ENCODE measurements around the gene C6orf52.
"Not testable (repeated sequence)": the region's sequence is repeated elsewhere in the genome, so short reads cannot be mapped to it uniquely, and the experiment has no call there.

C6orf52 gene

DNA sequence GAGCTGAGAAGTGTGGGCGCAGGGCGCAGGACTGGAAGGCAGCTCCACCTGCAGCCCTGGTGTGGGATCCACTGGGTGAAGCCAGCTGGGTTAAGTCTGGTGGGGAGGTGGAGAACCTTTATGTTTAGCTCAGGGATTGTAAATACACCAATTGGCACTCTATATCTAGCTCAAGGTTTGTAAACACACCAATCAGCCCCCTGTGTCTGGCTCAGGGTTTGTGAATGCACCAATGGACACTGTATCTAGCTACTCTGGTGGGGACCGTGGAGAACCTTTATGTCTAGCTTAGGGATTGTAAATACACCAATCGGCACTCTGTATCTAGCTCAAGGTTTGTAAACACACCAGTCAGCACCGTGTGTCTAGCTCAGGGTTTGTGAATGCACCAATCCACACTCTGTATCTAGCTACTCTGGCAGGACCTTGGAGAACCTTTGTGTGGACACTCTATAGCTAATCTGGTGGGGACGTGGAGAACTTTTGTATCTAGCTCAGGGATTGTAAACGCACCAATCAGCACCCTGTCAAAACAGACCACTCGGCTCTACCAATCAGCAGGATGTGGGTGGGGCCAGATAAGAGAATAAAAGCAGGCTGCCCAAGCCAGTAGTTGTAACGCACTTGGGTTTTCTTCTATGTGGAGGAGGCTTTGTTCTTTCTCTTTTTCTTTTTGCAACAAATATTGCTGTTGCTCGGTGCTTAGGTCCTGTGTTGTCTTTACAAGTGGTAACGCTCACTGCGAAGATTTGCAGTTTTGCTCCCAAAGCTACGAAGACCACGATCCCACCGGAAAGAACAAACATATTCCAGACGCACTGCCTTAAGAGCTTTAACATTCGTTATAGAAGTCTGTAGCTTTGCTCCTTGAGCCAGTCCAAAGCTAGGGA, 26.8 kb upstream of the C6orf52 start:
- H3K36me3 ChIP-seq (ENCODE audit: control insufficient read depth in 1 of 2, insufficient read depth in 2 of 2, low read depth in 1 of 2, low read length in 2 of 2) = peaks cover 19 to 21% of the 10 kb centered on the region in 2 experiments
- H2BK15ac ChIP-seq (ENCODE audit: low read depth, poor library complexity, severe bottlenecking); H3K14ac ChIP-seq (ENCODE audit: low read length in 2 of 2); H3K27ac ChIP-seq (ENCODE audit: low read length, poor library complexity, severe bottlenecking); H4K91ac ChIP-seq (ENCODE audit: low read length); H2BK120ac ChIP-seq (ENCODE audit: low read depth, low read length); H3K4me1 ChIP-seq (ENCODE audit: control insufficient read depth, insufficient read depth, low read depth, low read length); H4K8ac ChIP-seq (ENCODE audit: low read length); H3K4me2 ChIP-seq (ENCODE audit: low read length, poor library complexity, severe bottlenecking); H3K4ac ChIP-seq (ENCODE audit: low read depth in 1 of 2, low read length in 2 of 2); H2BK12ac ChIP-seq (ENCODE audit: low read length in 2 of 2); H2BK5ac ChIP-seq (ENCODE audit: low read depth, low read length, poor library complexity, severe bottlenecking); H3K23ac ChIP-seq (ENCODE audit: low read length in 2 of 2); H2AK5ac ChIP-seq (ENCODE audit: low read length, severe bottlenecking); H2AFZ ChIP-seq (ENCODE audit: low read depth, low read length); DNase-seq; H3K18ac ChIP-seq (ENCODE audit: low read depth in 1 of 2, low read length in 2 of 2); H3K27me3 ChIP-seq (ENCODE audit: control insufficient read depth in 1 of 2, insufficient read depth in 1 of 2, low read length in 2 of 2): not testable (repeated sequence)
- WGBS = 93% methylated on average over 17 of the region's 17 CpGs
- peak overlapping the region; percentile 84 for H3K9ac ChIP-seq (ENCODE audit: low read length)
- H3K9me3 ChIP-seq (ENCODE audit: control insufficient read depth, low read length) = peaks cover 12% of the 10 kb centered on the region
- H3K4me3 ChIP-seq (ENCODE audit: insufficient read depth in 1 of 2, low read depth in 1 of 2, low read length in 2 of 2) = peak overlapping the region in 1 of 2 experiments; percentile 98
- peaks cover 25% of the 10 kb centered on the region for H3K79me1 ChIP-seq (replicated peaks; ENCODE audit: low read length, poor library complexity, severe bottlenecking)

DNA sequence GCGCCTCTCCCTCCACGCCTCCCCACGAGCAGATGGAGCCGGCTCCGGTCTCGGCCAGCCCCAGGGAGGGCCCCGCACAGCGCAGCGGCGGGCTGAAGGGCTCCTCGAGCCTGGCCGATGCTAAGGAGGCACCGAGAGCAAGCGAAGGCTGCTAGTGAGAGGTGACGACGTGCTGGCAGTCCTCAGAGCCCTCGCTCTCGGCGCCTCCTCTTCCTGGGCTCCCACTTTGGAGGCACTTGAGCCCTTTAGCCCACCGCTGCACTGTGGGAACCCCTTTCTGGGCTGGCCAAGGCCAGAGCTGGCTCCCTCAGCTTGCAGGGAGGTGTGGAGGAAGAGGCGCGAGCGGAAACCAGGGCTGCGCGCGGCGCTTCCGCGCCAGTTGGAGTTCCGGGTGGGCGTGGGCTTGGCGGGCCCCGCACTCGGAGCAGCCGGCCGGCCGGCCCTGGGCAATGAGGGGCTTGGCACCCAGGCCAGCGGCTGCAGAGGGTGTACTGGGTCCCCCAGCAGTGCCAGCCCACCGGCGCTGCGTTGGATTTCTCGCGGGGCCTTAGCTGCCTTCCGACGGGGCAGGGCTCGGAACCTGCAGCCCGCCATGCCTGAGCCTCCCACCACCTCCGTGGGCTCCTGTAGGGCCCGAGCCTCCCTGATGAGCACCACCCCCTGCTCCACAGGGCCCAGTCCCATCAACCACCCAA, 26.0 kb upstream of the C6orf52 start:
- H3K36me3 ChIP-seq (ENCODE audit: control insufficient read depth in 1 of 2, insufficient read depth in 2 of 2, low read depth in 1 of 2, low read length in 2 of 2) = peaks cover 11 to 15% of the 10 kb centered on the region in 2 experiments
- H3K4me2 ChIP-seq (ENCODE audit: low read length, poor library complexity, severe bottlenecking) = no peak overlapping the region
- H3K18ac ChIP-seq (ENCODE audit: low read depth in 1 of 2, low read length in 2 of 2) = peak overlapping the region in 1 of 2 experiments; percentile 11
- 97% methylated on average over 46 of the region's 49 CpGs for WGBS
- no peak overlapping the region for H3K23ac ChIP-seq (ENCODE audit: low read length in 2 of 2)
- no peak overlapping the region for H2AK5ac ChIP-seq (ENCODE audit: low read length, severe bottlenecking)
- no peaks in the 10 kb centered on the region for H3K27me3 ChIP-seq (ENCODE audit: control insufficient read depth in 1 of 2, insufficient read depth in 1 of 2, low read length in 2 of 2)
- no peak overlapping the region for H3K27ac ChIP-seq (ENCODE audit: low read length, poor library complexity, severe bottlenecking)
- H2BK15ac ChIP-seq (ENCODE audit: low read depth, poor library complexity, severe bottlenecking) = peak overlapping the region; percentile 94
- H3K4me1 ChIP-seq (ENCODE audit: control insufficient read depth, insufficient read depth, low read depth, low read length) = peaks cover 3% of the 10 kb centered on the region
- no peak overlapping the region for H3K4ac ChIP-seq (ENCODE audit: low read depth in 1 of 2, low read length in 2 of 2)
- H3K9me3 ChIP-seq (ENCODE audit: control insufficient read depth, low read length) = peaks cover 12% of the 10 kb centered on the region
- no peak for DNase-seq
- H2BK12ac ChIP-seq (ENCODE audit: low read length in 2 of 2) = peak overlapping the region in 1 of 2 experiments; percentile 83
- H2BK5ac ChIP-seq (ENCODE audit: low read depth, low read length, poor library complexity, severe bottlenecking) = no peak overlapping the region
- peaks cover 19% of the 10 kb centered on the region for H3K79me1 ChIP-seq (replicated peaks; ENCODE audit: low read length, poor library complexity, severe bottlenecking)
- H3K9ac ChIP-seq (ENCODE audit: low read length) = peak overlapping the region; percentile 84
- no peak overlapping the region for H2AFZ ChIP-seq (ENCODE audit: low read depth, low read length)
- H2BK120ac ChIP-seq (ENCODE audit: low read depth, low read length) = no peak overlapping the region
- H4K91ac ChIP-seq (ENCODE audit: low read length) = peak overlapping the region; percentile 2
- H3K14ac ChIP-seq (ENCODE audit: low read length in 2 of 2) = no peak overlapping the region
- peak overlapping the region; percentile 2 for H4K8ac ChIP-seq (ENCODE audit: low read length)
- H3K4me3 ChIP-seq (ENCODE audit: insufficient read depth in 1 of 2, low read depth in 1 of 2, low read length in 2 of 2) = peak overlapping the region in 1 of 2 experiments; percentile 82

DNA sequence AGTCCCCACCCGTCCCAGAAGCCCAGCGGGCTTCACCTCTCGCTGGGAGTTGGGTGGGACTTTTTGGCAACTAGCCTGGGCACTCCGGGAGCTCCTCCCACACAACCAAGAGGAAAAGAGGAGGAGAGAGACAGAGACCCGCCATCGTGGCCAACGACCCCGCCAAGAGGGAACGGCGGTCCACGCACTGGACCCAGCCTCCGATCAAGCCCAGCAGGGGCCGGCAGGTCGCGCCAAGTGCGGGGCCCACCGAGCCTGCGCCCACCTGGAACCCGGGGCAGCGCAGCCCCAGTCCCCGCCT, 25.5 kb upstream of the C6orf52 start:
- Histone ChIP-seq H3K18ac (ENCODE audit: low read depth in 1 of 2, low read length in 2 of 2) (no peak overlapping the region), H3K27ac (ENCODE audit: low read length, poor library complexity, severe bottlenecking) (no peak overlapping the region), H3K14ac (ENCODE audit: low read length in 2 of 2) (no peak overlapping the region), H3K36me3 (ENCODE audit: control insufficient read depth in 1 of 2, insufficient read depth in 2 of 2, low read depth in 1 of 2, low read length in 2 of 2) (peaks cover 6 to 10% of the 10 kb centered on the region in 2 experiments), H2BK120ac (ENCODE audit: low read depth, low read length) (no peak overlapping the region), H3K23ac (ENCODE audit: low read length in 2 of 2) (no peak overlapping the region), H3K9me3 (ENCODE audit: control insufficient read depth, low read length) (peaks cover 12% of the 10 kb centered on the region), H3K4me1 (ENCODE audit: control insufficient read depth, insufficient read depth, low read depth, low read length) (peaks cover 3% of the 10 kb centered on the region), H3K4ac (ENCODE audit: low read depth in 1 of 2, low read length in 2 of 2) (no peak overlapping the region), H2BK5ac (ENCODE audit: low read depth, low read length, poor library complexity, severe bottlenecking) (no peak overlapping the region), H4K8ac (ENCODE audit: low read length) (peak overlapping the region; percentile 2), H4K91ac (ENCODE audit: low read length) (peak overlapping the region; percentile 2), H2AK5ac (ENCODE audit: low read length, severe bottlenecking) (no peak overlapping the region), H2BK12ac (ENCODE audit: low read length in 2 of 2) (peak overlapping the region in 1 of 2 experiments; percentile 83), H2BK15ac (ENCODE audit: low read depth, poor library complexity, severe bottlenecking) (peak overlapping the region; percentile 94), H3K4me3 (ENCODE audit: insufficient read depth in 1 of 2, low read depth in 1 of 2, low read length in 2 of 2) (peak overlapping the region in 1 of 2 experiments; percentile 82), H3K27me3 (ENCODE audit: control insufficient read depth in 1 of 2, insufficient read depth in 1 of 2, low read length in 2 of 2) (no peaks in the 10 kb centered on the region), H3K4me2 (ENCODE audit: low read length, poor library complexity, severe bottlenecking) (no peak overlapping the region), H3K9ac (ENCODE audit: low read length) (peak overlapping the region; percentile 84), H3K79me1 (replicated peaks; ENCODE audit: low read length, poor library complexity, severe bottlenecking) (peaks cover 14% of the 10 kb centered on the region), H2AFZ (ENCODE audit: low read depth, low read length) (no peak overlapping the region)
- no peak for DNase-seq
- WGBS = 94% methylated on average over 20 of the region's 21 CpGs

GRCh38 chr6:10719296-10719963, 25.0 kb upstream of the C6orf52 start:
- H2BK15ac ChIP-seq (ENCODE audit: low read depth, poor library complexity, severe bottlenecking) = no peak overlapping the region
- 96% methylated on average over 8 of the region's 8 CpGs for WGBS
- H4K91ac ChIP-seq (ENCODE audit: low read length) = no peak overlapping the region
- H3K23ac ChIP-seq (ENCODE audit: low read length in 2 of 2) = no peak overlapping the region
- H2BK5ac ChIP-seq (ENCODE audit: low read depth, low read length, poor library complexity, severe bottlenecking) = no peak overlapping the region
- no peak overlapping the region for H2BK12ac ChIP-seq (ENCODE audit: low read length in 2 of 2)
- no peak overlapping the region for H2AFZ ChIP-seq (ENCODE audit: low read depth, low read length)
- no peak overlapping the region for H3K4ac ChIP-seq (ENCODE audit: low read depth in 1 of 2, low read length in 2 of 2)
- peaks cover 3% of the 10 kb centered on the region for H3K4me1 ChIP-seq (ENCODE audit: control insufficient read depth, insufficient read depth, low read depth, low read length)
- H2BK120ac ChIP-seq (ENCODE audit: low read depth, low read length) = no peak overlapping the region
- peaks cover 12% of the 10 kb centered on the region for H3K79me1 ChIP-seq (replicated peaks; ENCODE audit: low read length, poor library complexity, severe bottlenecking)
- no peak overlapping the region for H3K4me2 ChIP-seq (ENCODE audit: low read length, poor library complexity, severe bottlenecking)
- H3K27me3 ChIP-seq (ENCODE audit: control insufficient read depth in 1 of 2, insufficient read depth in 1 of 2, low read length in 2 of 2) = no peaks in the 10 kb centered on the region
- H3K9ac ChIP-seq (ENCODE audit: low read length) = peak overlapping the region; percentile 84
- H3K4me3 ChIP-seq (ENCODE audit: insufficient read depth in 1 of 2, low read depth in 1 of 2, low read length in 2 of 2) = peak overlapping the region in 1 of 2 experiments; percentile 82
- H3K27ac ChIP-seq (ENCODE audit: low read length, poor library complexity, severe bottlenecking) = no peak overlapping the region
- no peak for DNase-seq
- peaks cover 1 to 9% of the 10 kb centered on the region in 2 experiments for H3K36me3 ChIP-seq (ENCODE audit: control insufficient read depth in 1 of 2, insufficient read depth in 2 of 2, low read depth in 1 of 2, low read length in 2 of 2)
- no peak overlapping the region for H3K18ac ChIP-seq (ENCODE audit: low read depth in 1 of 2, low read length in 2 of 2)
- H4K8ac ChIP-seq (ENCODE audit: low read length) = no peak overlapping the region
- H3K14ac ChIP-seq (ENCODE audit: low read length in 2 of 2) = no peak overlapping the region
- H2AK5ac ChIP-seq (ENCODE audit: low read length, severe bottlenecking) = no peak overlapping the region
- H3K9me3 ChIP-seq (ENCODE audit: control insufficient read depth, low read length) = peaks cover 12% of the 10 kb centered on the region
